Measurements from ENCODE around the gene SPATA13. TPM values are rescaled to one million over a fixed set of nuclear protein-coding genes. Genes with fewer than 3 reads are reported as not detected.
"Not testable (repeated sequence)": the region's sequence is repeated elsewhere in the genome, so short reads cannot be mapped to it uniquely, and the experiment has no call there.

SPATA13 gene
- polyA plus RNA-seq, 1 experiment, result 12.0 TPM

- Histone ChIP-seq H3K4me3 (ENCODE audit: low read depth, low read length) (no peak overlapping the region), H3K27ac (ENCODE audit: low read depth, low read length) (no peak overlapping the region), H3K27me3 (ENCODE audit: control insufficient read depth, insufficient read depth, low read length) (no peaks in the 10 kb centered on the region), H3K9me3 (ENCODE audit: control insufficient read depth, insufficient read depth, low read length) (no peaks in the 10 kb centered on the region)
- DNase-seq (ENCODE audit: low read depth, low spot score), result no peak
- CTCF ChIA-PET, result interaction anchor here (1.0 to 2.8 kb wide), 3 partner anchors 14 to 195 kb away, joined by 5 to 16 read pairs (median 5); no protein-coding TSS in a partner anchor
- POLR2A ChIA-PET, result no interaction called here
- no peak for TF ChIP-seq CTCF (IDR thresholded peaks at IDR 0.05; ENCODE audit: low read depth, low read length)
Observed at GRCh38 chr13:24214528-24214927, 54.0 kb downstream of the SPATA13 start.

GRCh38 chr13:24215126-24215525 is 54.6 kb downstream of the SPATA13 start:
- Histone ChIP-seq H3K4me3 (ENCODE audit: low read depth, low read length) (no peak overlapping the region), H3K9me3 (ENCODE audit: control insufficient read depth, insufficient read depth, low read length) (no peaks in the 10 kb centered on the region), H3K27me3 (ENCODE audit: control insufficient read depth, insufficient read depth, low read length) (no peaks in the 10 kb centered on the region), H3K27ac (ENCODE audit: low read depth, low read length) (no peak overlapping the region)
- DNase-seq (ENCODE audit: low read depth, low spot score), result no peak
- POLR2A ChIA-PET, result no interaction called here
- CTCF ChIA-PET, result interaction anchor here (1.1 to 2.8 kb wide), 3 partner anchors 13 to 195 kb away, joined by 5 to 16 read pairs (median 5); no protein-coding TSS in a partner anchor
- no peak for TF ChIP-seq CTCF (IDR thresholded peaks at IDR 0.05; ENCODE audit: low read depth, low read length)

GRCh38 chr13:24215732-24216131 is 55.2 kb downstream of the SPATA13 start:
- no peak overlapping the region for H3K4me3 ChIP-seq (ENCODE audit: low read depth, low read length)
- no peak for DNase-seq (ENCODE audit: low read depth, low spot score)
- no peaks in the 10 kb centered on the region for H3K27me3 ChIP-seq (ENCODE audit: control insufficient read depth, insufficient read depth, low read length)
- ChIA-PET POLR2A (no interaction called here), CTCF (interaction anchor here (1.1 to 2.8 kb wide), 4 partner anchors 13 to 255 kb away, joined by 4 to 16 read pairs (median 5); no protein-coding TSS in a partner anchor)
- no peaks in the 10 kb centered on the region for H3K9me3 ChIP-seq (ENCODE audit: control insufficient read depth, insufficient read depth, low read length)
- TF ChIP-seq CTCF (IDR thresholded peaks at IDR 0.05; ENCODE audit: low read depth, low read length), result no peak
- no peak overlapping the region for H3K27ac ChIP-seq (ENCODE audit: low read depth, low read length)

DNA sequence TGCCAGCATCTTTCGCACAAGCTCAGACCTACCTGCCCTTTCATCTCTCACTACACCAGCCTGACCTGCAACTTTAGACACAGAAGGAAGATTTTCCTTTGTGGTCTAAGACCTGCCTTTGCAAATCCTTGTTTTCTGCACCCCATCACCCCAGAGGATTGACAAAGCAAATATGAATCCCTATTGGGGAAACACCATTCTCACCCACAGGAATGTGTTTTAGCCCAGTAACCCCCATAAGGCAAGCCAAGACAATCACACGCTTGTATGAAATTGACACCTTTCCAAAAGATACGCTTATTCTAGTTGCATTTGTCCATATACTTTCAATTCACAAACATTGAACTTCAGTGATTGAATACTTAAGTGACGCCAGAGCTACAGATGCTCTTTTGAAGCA is 55.7 kb downstream of the SPATA13 start:
- TF ChIP-seq CTCF (IDR thresholded peaks at IDR 0.05; ENCODE audit: low read depth, low read length), result no peak
- Histone ChIP-seq H3K27ac (ENCODE audit: low read depth, low read length) (no peak overlapping the region), H3K9me3 (ENCODE audit: control insufficient read depth, insufficient read depth, low read length) (no peaks in the 10 kb centered on the region), H3K27me3 (ENCODE audit: control insufficient read depth, insufficient read depth, low read length) (no peaks in the 10 kb centered on the region), H3K4me3 (ENCODE audit: low read depth, low read length) (no peak overlapping the region)
- CTCF ChIA-PET, result interaction anchor here (1.1 to 2.8 kb wide), 3 partner anchors 163 to 256 kb away, joined by 4 to 16 read pairs (median 5); no protein-coding TSS in a partner anchor
- POLR2A ChIA-PET, result no interaction called here
- no peak for DNase-seq (ENCODE audit: low read depth, low spot score)

DNA sequence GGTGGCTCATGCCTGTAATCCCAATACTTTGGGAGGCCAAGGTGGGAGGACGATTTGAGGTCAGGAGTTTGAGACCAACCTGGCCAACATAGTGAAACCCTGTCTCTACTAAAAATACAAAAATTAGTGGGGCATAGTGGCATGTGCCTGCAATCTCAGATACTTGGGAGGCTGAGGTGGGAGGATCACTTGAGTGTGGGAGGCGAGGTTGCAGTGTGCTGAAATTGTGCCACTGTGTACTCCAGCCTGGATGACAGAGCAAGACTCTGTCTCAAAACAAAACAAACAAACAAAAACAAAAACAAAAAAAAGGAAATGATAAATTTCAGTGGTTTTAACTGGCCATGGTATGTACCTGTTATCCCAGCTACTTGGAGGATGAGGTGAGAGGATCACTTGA is 56.3 kb downstream of the SPATA13 start:
- CTCF ChIA-PET, result interaction anchor here (0.6 to 4.0 kb wide), 3 partner anchors 13 to 287 kb away, joined by 3 to 36 read pairs (median 11); no protein-coding TSS in a partner anchor
- DNase-seq (ENCODE audit: low read depth, low spot score); H3K9me3 ChIP-seq (ENCODE audit: control insufficient read depth, insufficient read depth, low read length): not testable (repeated sequence)

More for the DNA sequence above, 56.3 kb downstream of the SPATA13 start:
- POLR2A ChIA-PET; H3K4me3 ChIP-seq (ENCODE audit: low read depth, low read length); H3K27me3 ChIP-seq (ENCODE audit: control insufficient read depth, insufficient read depth, low read length); H3K27ac ChIP-seq (ENCODE audit: low read depth, low read length): not testable (repeated sequence)

All from AG04450 (cell line).